ENCODE measurements around the gene LRRC10B. TPM values are rescaled to one million over a fixed set of nuclear protein-coding genes. Genes with fewer than 3 reads are reported as not detected.

The LRRC10B gene
- total and polyA plus RNA-seq, 4 donors = 0.13 to 2.8 (median 1.1) TPM; not detected in 1

- Histone ChIP-seq H3K27me3 (ENCODE audit: control insufficient read depth in 1 of 2, insufficient read depth in 2 of 2, low read length in 1 of 2) (no peaks in the 10 kb centered on the region), H3K27ac (ENCODE audit: low read depth in 1 of 2, low read length in 2 of 2) (no peak overlapping the region), H3K9me3 (ENCODE audit: control insufficient read depth, low read length) (no peaks in the 10 kb centered on the region), H3K4me1 (ENCODE audit: control insufficient read depth in 1 of 2, insufficient read depth in 2 of 2, low read length in 2 of 2) (no peaks in the 10 kb centered on the region), H3K36me3 (ENCODE audit: control insufficient read depth in 1 of 2, insufficient read depth in 2 of 2, low read length in 1 of 2) (no peaks in the 10 kb centered on the region), H3K4me3 (ENCODE audit: low read length in 2 of 2) (no peak overlapping the region)
- intact Hi-C loops (cut with DNase I) = no loop called here
- DNase-seq (no peak), ATAC-seq (ENCODE audit: low FRiP score) (no peak)
- WGBS, 2 donors = 92 to 94% methylated on average over 18 of the region's 18 CpGs
Measured at GRCh38 chr11:61550665-61551227, 42.2 kb downstream of the LRRC10B start.

- H3K4me1 ChIP-seq (ENCODE audit: control insufficient read depth in 1 of 2, insufficient read depth in 2 of 2, low read length in 2 of 2) = no peaks in the 10 kb centered on the region
- no peaks in the 10 kb centered on the region for H3K27me3 ChIP-seq (ENCODE audit: control insufficient read depth in 1 of 2, insufficient read depth in 2 of 2, low read length in 1 of 2)
- H3K9me3 ChIP-seq (ENCODE audit: control insufficient read depth, low read length) = no peaks in the 10 kb centered on the region
- DNase-seq (peak in 1 of 2 donors; percentile 84), ATAC-seq (ENCODE audit: low FRiP score) (no peak)
- H3K27ac ChIP-seq (ENCODE audit: low read depth in 1 of 2, low read length in 2 of 2) = no peak overlapping the region
- H3K36me3 ChIP-seq (ENCODE audit: control insufficient read depth in 1 of 2, insufficient read depth in 2 of 2, low read length in 1 of 2) = no peaks in the 10 kb centered on the region
- no peak overlapping the region for H3K4me3 ChIP-seq (ENCODE audit: low read length in 2 of 2)
- intact Hi-C loops (cut with DNase I) = no loop called here
- WGBS, 2 donors = 29 to 38% methylated on average over 12 of the region's 12 CpGs
Measured at GRCh38 chr11:61551634-61552033, 43.1 kb downstream of the LRRC10B start.

- intact Hi-C loops (cut with DNase I) = no loop called here
- Histone ChIP-seq H3K36me3 (ENCODE audit: control insufficient read depth in 1 of 2, insufficient read depth in 2 of 2, low read length in 1 of 2) (no peaks in the 10 kb centered on the region), H3K27me3 (ENCODE audit: control insufficient read depth in 1 of 2, insufficient read depth in 2 of 2, low read length in 1 of 2) (no peaks in the 10 kb centered on the region), H3K27ac (ENCODE audit: low read depth in 1 of 2, low read length in 2 of 2) (no peak overlapping the region), H3K4me3 (ENCODE audit: low read length in 2 of 2) (no peak overlapping the region), H3K9me3 (ENCODE audit: control insufficient read depth, low read length) (no peaks in the 10 kb centered on the region), H3K4me1 (ENCODE audit: control insufficient read depth in 1 of 2, insufficient read depth in 2 of 2, low read length in 2 of 2) (no peaks in the 10 kb centered on the region)
- DNase-seq (no peak), ATAC-seq (ENCODE audit: low FRiP score) (no peak)
- 26 to 34% methylated on average over 13 of the region's 13 CpGs for WGBS, 2 donors
Measured at GRCh38 chr11:61552108-61552635, 43.6 kb downstream of the LRRC10B start.

- Histone ChIP-seq H3K4me3 (ENCODE audit: low read length in 2 of 2) (no peak overlapping the region), H3K36me3 (ENCODE audit: control insufficient read depth in 1 of 2, insufficient read depth in 2 of 2, low read length in 1 of 2) (no peaks in the 10 kb centered on the region), H3K4me1 (ENCODE audit: control insufficient read depth in 1 of 2, insufficient read depth in 2 of 2, low read length in 2 of 2) (no peaks in the 10 kb centered on the region), H3K27ac (ENCODE audit: low read depth in 1 of 2, low read length in 2 of 2) (no peak overlapping the region), H3K27me3 (ENCODE audit: control insufficient read depth in 1 of 2, insufficient read depth in 2 of 2, low read length in 1 of 2) (no peaks in the 10 kb centered on the region), H3K9me3 (ENCODE audit: control insufficient read depth, low read length) (no peaks in the 10 kb centered on the region)
- no peak for ATAC-seq (ENCODE audit: low FRiP score)
- WGBS, 2 donors = 36 to 42% methylated on average over 15 of the region's 15 CpGs
- no peak for DNase-seq
- intact Hi-C loops (cut with DNase I) = no loop called here
Measured at GRCh38 chr11:61553373-61554171, 45.0 kb downstream of the LRRC10B start.

- intact Hi-C loops (cut with DNase I) = no loop called here
- WGBS, 2 donors = 33 to 39% methylated on average over 13 of the region's 13 CpGs
- no peak for ATAC-seq (ENCODE audit: low FRiP score)
- Histone ChIP-seq H3K36me3 (ENCODE audit: control insufficient read depth in 1 of 2, insufficient read depth in 2 of 2, low read length in 1 of 2) (no peaks in the 10 kb centered on the region), H3K4me1 (ENCODE audit: control insufficient read depth in 1 of 2, insufficient read depth in 2 of 2, low read length in 2 of 2) (no peaks in the 10 kb centered on the region), H3K27me3 (ENCODE audit: control insufficient read depth in 1 of 2, insufficient read depth in 2 of 2, low read length in 1 of 2) (peaks cover 0 to 3% of the 10 kb centered on the region in 2 donors), H3K9me3 (ENCODE audit: control insufficient read depth, low read length) (no peaks in the 10 kb centered on the region), H3K4me3 (ENCODE audit: low read length in 2 of 2) (no peak overlapping the region), H3K27ac (ENCODE audit: low read depth in 1 of 2, low read length in 2 of 2) (no peak overlapping the region)
- DNase-seq = no peak
Measured at GRCh38 chr11:61554172-61554988, 45.8 kb downstream of the LRRC10B start.

GRCh38 chr11:61555051-61555969 is 46.8 kb downstream of the LRRC10B start:
- Histone ChIP-seq H3K4me1 (ENCODE audit: control insufficient read depth in 1 of 2, insufficient read depth in 2 of 2, low read length in 2 of 2) (no peaks in the 10 kb centered on the region), H3K36me3 (ENCODE audit: control insufficient read depth in 1 of 2, insufficient read depth in 2 of 2, low read length in 1 of 2) (no peaks in the 10 kb centered on the region), H3K9me3 (ENCODE audit: control insufficient read depth, low read length) (no peaks in the 10 kb centered on the region), H3K27me3 (ENCODE audit: control insufficient read depth in 1 of 2, insufficient read depth in 2 of 2, low read length in 1 of 2) (peaks cover 0 to 4% of the 10 kb centered on the region in 2 donors), H3K4me3 (ENCODE audit: low read length in 2 of 2) (no peak overlapping the region), H3K27ac (ENCODE audit: low read depth in 1 of 2, low read length in 2 of 2) (no peak overlapping the region)
- 3 to 4% methylated on average over 57 of the region's 57 CpGs for WGBS, 2 donors
- no peak for ATAC-seq (ENCODE audit: low FRiP score)
- no peak for DNase-seq
- intact Hi-C loops (cut with DNase I) = no loop called here

- Histone ChIP-seq H3K36me3 (ENCODE audit: control insufficient read depth in 1 of 2, insufficient read depth in 2 of 2, low read length in 1 of 2) (no peaks in the 10 kb centered on the region), H3K4me1 (ENCODE audit: control insufficient read depth in 1 of 2, insufficient read depth in 2 of 2, low read length in 2 of 2) (no peaks in the 10 kb centered on the region), H3K9me3 (ENCODE audit: control insufficient read depth, low read length) (no peaks in the 10 kb centered on the region), H3K27ac (ENCODE audit: low read depth in 1 of 2, low read length in 2 of 2) (no peak overlapping the region), H3K4me3 (ENCODE audit: low read length in 2 of 2) (no peak overlapping the region), H3K27me3 (ENCODE audit: control insufficient read depth in 1 of 2, insufficient read depth in 2 of 2, low read length in 1 of 2) (peaks cover 0 to 4% of the 10 kb centered on the region in 2 donors)
- DNase-seq (no peak), ATAC-seq (ENCODE audit: low FRiP score) (no peak)
- WGBS, 2 donors = 28 to 47% methylated on average over 5 to 10 of the region's 10 CpGs
- intact Hi-C loops (cut with DNase I) = no loop called here
Measured at GRCh38 chr11:61555978-61556377, 47.4 kb downstream of the LRRC10B start.

- intact Hi-C loops (cut with DNase I) = no loop called here
Measured at GRCh38 chr11:61556621-61557020, 48.1 kb downstream of the LRRC10B start.

More at GRCh38 chr11:61556621-61557020, 48.1 kb downstream of the LRRC10B start:
- H3K4me1 ChIP-seq (ENCODE audit: control insufficient read depth in 1 of 2, insufficient read depth in 2 of 2, low read length in 2 of 2) = no peaks in the 10 kb centered on the region
- H3K36me3 ChIP-seq (ENCODE audit: control insufficient read depth in 1 of 2, insufficient read depth in 2 of 2, low read length in 1 of 2) = no peaks in the 10 kb centered on the region
- H3K4me3 ChIP-seq (ENCODE audit: low read length in 2 of 2) = no peak overlapping the region
- no peak for DNase-seq
- WGBS, 2 donors = 38 to 50% methylated on average over 3 of the region's 3 CpGs
- no peak for ATAC-seq (ENCODE audit: low FRiP score)
- no peaks in the 10 kb centered on the region for H3K9me3 ChIP-seq (ENCODE audit: control insufficient read depth, low read length)
- no peak overlapping the region for H3K27ac ChIP-seq (ENCODE audit: low read depth in 1 of 2, low read length in 2 of 2)
- peaks cover 0 to 4% of the 10 kb centered on the region in 2 donors for H3K27me3 ChIP-seq (ENCODE audit: control insufficient read depth in 1 of 2, insufficient read depth in 2 of 2, low read length in 1 of 2)
